HG03280 (cell line): Measurements from ENCODE around the gene SH3RF3.

Experiments
- ATAC-seq: cut with Tn5 transposase; IDR thresholded peaks from one replicate; pipeline ENCODE4 v1.9.1; 2021; ENCODE audit warnings: mild to moderate bottlenecking, moderate library complexity; ENCODE audit not compliant: unreplicated experiment

Gene SH3RF3

DNA sequence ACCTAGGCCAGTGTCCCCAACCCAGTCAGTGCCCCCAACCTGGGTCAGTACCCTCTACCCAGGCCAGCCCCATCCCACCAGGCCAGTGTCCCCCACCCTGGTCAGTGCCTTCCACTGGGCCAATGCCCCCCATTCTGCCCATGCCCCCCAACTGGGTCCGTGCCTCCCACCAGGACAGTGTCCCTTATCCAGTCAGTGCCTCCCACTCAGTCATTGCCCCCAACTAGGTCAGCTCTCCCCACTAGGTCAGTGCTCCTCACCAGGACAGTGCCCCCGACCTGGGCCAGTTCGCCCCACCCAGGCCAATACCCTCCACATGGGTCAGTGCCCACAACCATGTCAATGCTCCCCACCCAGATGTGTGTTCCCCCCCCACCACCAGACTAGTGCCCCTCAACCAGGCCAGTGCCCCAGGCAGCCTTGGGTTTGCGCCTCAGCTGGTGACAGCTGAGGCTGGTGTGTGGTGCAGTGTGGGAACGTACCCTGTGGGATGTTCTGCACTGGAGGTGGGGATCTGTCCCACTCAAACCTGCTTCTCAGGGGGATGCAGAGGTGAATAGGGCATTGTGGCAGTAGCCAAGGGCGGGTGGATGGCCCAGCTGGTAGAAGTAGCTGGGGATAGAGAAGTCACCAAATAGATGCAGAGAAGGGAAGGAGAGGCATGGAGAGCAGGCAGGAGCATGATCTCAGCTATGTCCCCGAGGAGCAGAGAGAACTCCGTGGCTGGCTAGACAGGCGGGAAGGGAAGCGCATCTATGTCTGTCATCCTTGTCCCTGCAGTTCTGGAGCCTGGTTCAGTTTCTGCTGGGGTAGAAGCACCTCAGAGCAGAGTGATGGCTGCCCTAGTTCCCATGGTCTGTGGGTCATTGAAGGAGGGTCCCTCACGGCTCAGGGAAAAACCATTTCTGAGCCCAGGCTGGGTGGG, 168.8 kb downstream of the SH3RF3 start:
- no peak for ATAC-seq

DNA sequence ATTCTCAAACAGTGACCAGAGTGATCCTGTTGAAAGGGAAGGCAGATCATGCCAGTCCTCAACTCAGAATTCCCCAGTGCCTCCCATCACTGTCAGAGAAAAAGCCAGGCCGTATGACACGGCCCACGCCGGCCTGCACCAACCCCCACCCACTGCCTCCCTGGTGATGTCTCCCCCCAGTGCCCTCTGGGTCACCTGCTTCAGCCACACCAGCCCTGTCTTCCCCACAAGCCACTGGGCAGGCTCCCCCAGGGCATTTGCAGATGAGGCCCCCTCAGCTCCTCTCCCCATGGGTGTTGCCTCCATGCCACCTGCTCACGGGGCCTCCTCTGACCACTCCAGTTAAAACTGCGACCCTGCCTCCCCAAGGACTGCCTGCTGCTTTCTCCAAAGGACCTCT, 169.8 kb downstream of the SH3RF3 start:
- no peak for ATAC-seq

DNA sequence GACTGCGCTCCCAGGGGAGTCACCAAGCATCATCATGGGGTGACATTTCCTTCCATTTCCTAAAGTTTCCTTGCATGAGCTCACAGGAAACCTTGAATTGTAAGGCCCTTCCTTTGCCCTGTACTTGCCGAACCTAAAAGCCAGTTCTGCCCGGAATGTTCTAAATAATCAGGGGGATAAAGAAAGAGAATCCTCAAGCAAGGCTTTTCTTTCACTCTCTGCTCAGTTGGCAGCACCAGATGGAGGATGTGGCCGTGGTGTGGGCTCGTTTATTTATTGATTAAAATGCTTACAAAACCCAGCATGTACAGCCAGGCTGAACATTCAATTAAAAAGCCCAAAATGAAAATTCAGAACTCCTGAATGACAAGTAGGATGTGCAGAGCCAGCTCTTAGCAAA, 170.5 kb downstream of the SH3RF3 start:
- ATAC-seq, result no peak

GRCh38 chr2:109300582-109300981, 171.6 kb downstream of the SH3RF3 start:
- ATAC-seq, result no peak

DNA sequence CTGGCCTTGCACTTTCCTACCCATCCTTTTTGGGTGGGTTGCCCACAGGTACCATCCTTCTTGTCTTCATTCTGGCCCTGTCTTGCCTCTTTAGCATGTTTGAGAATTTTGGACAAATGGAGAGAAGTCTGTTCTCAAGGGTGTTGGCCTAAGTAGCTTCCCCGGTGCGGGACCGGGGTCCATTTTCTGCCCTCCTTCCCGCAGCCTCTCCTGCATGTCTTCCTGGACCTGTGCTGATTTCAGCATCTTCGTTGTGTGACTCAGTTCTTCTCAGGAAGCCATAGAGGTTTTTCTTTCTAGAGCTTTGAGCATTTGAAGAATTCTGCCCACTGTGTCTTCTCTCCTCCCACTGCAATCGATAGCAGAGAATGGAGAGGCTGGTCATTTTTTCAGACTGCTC, 172.7 kb downstream of the SH3RF3 start:
- ATAC-seq, result no peak

GRCh38 chr2:109302319-109302718, 173.3 kb downstream of the SH3RF3 start:
- no peak for ATAC-seq

DNA sequence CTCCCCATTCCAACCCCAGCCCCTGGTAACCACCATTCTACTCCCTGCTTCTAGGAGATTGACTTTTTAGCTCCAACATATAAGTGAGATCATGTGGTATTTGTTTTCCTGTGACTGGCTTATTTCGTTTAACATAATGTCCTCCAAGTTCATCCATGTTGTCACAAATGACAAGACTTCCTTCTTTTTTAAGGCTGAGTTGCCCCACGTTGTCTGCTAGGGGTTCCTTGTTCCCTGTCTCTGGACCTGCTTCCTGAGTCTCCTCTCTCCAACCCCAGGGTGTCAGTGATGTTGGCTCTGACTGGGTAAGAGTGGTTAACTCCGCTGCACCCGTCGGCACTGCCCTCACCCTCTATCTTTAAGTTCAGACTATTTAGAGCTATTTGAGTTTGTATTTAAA, 175.2 kb downstream of the SH3RF3 start:
- no peak for ATAC-seq

DNA sequence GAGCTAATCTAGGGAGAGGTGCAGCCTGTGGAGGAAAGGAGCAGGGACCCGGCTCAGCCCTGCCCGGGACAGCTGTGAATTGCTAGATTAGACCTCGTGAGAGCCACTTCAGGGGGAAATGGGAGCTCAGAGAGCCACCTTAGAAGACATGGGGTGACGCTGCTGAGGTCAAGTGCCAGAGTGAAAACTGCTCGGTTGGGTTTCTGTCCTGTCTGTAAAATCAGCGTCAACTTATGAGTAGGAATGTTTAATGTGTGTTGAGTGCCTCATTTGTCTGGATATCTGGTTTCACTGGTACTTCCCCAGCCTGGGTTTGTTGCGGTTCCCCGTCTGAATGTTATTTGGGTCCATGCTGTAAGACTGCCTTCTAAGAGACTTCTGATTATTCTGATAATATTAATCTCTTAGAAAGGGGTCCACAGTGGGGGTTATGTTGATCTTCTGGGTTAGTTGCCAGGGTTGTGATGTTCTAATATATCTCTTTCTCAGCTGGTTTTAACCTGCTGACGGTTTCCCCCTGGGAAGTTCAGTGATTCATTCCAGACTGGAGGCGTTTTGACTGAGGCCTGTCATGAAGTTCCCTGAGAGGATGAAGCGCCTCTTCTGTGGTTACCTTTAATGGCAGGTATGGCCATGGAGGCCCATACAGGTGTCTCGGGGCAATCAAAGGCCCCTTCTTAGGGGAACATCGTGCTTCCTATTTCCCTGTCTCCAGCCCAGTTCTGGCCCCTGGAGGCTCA, 175.9 kb downstream of the SH3RF3 start:
- no peak for ATAC-seq

GRCh38 chr2:109305490-109306167, 176.6 kb downstream of the SH3RF3 start:
- no peak for ATAC-seq

DNA sequence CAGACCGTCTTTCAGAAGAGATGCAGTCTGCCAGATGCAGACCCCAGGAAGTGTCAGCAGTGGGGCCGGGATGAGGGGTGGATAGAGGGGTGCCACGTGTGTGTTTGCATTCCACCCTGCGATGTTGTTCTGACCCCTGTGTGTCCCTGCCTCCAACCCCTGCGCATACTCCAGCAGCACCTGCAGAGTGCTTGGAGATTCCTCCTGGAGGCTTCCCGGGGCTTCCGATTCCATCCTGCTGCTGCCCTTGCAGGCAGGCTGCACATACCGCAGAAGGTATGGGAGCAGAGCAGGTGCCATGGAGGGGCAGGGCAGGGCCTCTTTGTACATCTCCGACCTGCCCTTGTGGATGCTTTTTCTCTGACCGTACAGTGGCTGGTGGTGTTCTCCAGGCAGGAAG, 177.2 kb downstream of the SH3RF3 start:
- ATAC-seq, result no peak

- no peak for ATAC-seq
These were observed 182.8 kb downstream of the SH3RF3 start for GRCh38 chr2:109311771-109312170.

GRCh38 chr2:109312902-109313301, 183.9 kb downstream of the SH3RF3 start:
- no peak for ATAC-seq

GRCh38 chr2:109313343-109313742, 184.3 kb downstream of the SH3RF3 start:
- ATAC-seq, result no peak

GRCh38 chr2:109316091-109316490, 187.1 kb downstream of the SH3RF3 start:
- ATAC-seq, result no peak

GRCh38 chr2:109317471-109318095, 188.6 kb downstream of the SH3RF3 start:
- no peak for ATAC-seq

- no peak for ATAC-seq
These were observed 189.3 kb downstream of the SH3RF3 start for GRCh38 chr2:109318150-109318948.

DNA sequence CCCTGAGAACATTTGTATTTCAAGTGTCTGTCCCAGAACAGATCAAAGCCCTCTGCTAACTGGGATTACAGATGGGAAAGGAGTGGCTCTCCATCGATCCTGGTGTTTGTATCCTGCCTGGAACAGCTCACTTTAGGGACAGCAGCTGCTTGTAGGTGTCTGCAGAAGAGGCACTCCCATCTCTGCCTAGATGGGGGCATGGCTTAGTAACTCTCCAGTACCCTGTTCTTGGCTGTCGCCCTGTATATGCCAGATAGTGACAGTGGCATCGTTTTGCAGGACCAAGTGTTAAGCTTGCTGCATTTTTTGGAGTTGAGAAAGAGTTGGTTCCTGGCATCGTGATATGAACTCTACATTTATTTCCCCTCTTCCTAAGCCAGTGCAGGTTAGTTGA, 189.9 kb downstream of the SH3RF3 start:
- ATAC-seq, result no peak

- no peak for ATAC-seq
These were observed 191.4 kb downstream of the SH3RF3 start for GRCh38 chr2:109320195-109320922.

- no peak for ATAC-seq
These were observed 192.6 kb downstream of the SH3RF3 start for GRCh38 chr2:109321570-109321969.

DNA sequence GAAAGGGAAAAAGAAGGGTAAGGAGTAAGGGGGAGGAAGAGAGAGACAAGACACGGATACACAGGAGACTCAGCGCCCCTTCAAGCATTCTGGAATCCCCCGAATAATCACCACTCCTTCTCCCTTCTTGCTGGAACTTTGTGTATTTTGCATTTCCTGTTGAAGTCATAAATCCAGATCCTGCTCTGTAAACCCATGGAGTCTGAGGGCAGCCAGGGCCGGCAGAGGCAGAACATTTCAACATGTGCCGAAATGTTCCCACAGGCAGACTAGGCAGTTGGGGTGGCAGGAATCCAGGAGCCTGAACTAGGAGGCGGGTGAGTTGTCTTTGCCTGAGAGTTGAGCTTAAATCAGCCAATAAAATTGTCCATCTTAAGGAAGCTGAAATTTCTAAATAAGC, 193.1 kb downstream of the SH3RF3 start:
- ATAC-seq, result no peak
